Chondrocyte (in vitro differentiated cells): ENCODE measurements around the gene REV1. TPM values are rescaled to one million over a fixed set of nuclear protein-coding genes. Genes with fewer than 3 reads are reported as not detected.
"Not testable (repeated sequence)": the region's sequence is repeated elsewhere in the genome, so short reads cannot be mapped to it uniquely, and the experiment has no call there.

Experiments used
- DNase-seq: peaks from one replicate; pipeline ENCODE4 v3.0.0; 2021; ENCODE audit warnings: mixed read lengths, low spot score
- H3K27ac Mint-ChIP-seq: one replicate; pipeline ENCODE4 v1.8.0; 2021; ENCODE audit warnings: mild to moderate bottlenecking, moderate library complexity, mixed read lengths; ENCODE audit not compliant: unreplicated experiment
- H3K27me3 Mint-ChIP-seq: 2 replicates; pipeline ENCODE4 v1.8.0; 2021; ENCODE audit warnings: low read depth, mixed read lengths
- H3K36me3 Mint-ChIP-seq: 2 replicates; pipeline ENCODE4 v1.8.0; 2021; ENCODE audit warnings: low read depth, mixed read lengths
- H3K4me1 Mint-ChIP-seq: 2 replicates; pipeline ENCODE4 v1.8.0; 2021; ENCODE audit warnings: low read depth, mild to moderate bottlenecking, mixed read lengths
- H3K4me3 Mint-ChIP-seq: one replicate; pipeline ENCODE4 v1.8.0; 2021; ENCODE audit warnings: mild to moderate bottlenecking, moderate library complexity, mixed read lengths; ENCODE audit not compliant: unreplicated experiment
- H3K9me3 Mint-ChIP-seq: 2 replicates; pipeline ENCODE4 v1.8.0; 2021; ENCODE audit warnings: low read depth, mixed read lengths
- CTCF ChIP-seq: fragments of 200-600 bp; sonication (generic); IDR thresholded peaks from 2 replicates; pipeline ENCODE4 v1.5.0; 2021; ENCODE audit warnings: antibody characterized with exemption, mild to moderate bottlenecking, moderate library complexity
- total RNA-seq: library from RNA; stranded (reverse); gene quantifications from 3 replicates; pipeline ENCODE4 v1.2.1, GENCODE V29; 2021

REV1 gene
- total RNA-seq, 1 donor from 2014 or later: 25.0 TPM

DNA sequence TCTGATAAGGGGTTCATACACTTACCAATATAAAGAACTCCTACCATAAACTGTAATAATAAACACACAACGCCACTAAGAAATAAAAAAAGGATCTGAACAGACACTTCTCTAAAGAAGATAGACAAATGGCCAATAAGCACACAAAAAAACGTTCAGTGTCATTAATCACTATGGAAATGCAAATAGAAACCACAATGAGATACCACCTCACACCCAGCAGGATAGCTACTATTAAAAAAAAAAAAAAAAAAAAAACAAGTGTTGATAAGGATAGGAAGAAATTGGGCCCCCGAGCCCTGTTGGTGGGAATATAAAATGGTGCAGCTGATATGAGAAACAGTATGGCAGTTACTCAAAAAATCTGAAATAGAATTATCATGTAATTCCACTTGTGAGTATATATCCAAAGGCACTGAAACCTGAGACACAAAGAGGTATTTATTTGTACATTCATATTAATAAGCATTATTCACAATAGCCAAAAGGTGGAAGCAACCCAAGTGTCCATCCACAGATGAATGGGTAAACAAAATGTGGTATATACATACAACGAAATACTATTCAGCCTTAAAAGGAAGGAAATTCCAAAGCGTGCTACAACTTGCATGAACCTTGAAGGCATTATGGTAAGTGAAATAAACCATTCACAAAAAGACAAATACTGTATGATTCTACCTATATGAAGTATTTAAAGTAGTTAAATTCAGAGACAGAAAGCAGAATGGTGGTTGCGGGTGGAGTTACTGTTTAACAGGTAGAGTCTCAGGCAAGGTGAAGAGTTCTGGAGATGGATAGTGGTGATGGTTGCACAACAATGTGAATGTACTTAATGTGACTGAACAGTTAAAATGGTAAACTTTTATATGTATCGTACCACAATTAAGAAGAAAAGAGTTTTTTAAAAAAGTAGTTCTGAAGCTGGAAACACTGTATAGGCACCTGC is 17.9 kb downstream of the REV1 start:
- Mint-ChIP-seq H3K4me1 (peaks cover 36% of the 10 kb centered on the region), H3K4me3 (no peak overlapping the region), H3K9me3 (no peaks in the 10 kb centered on the region), H3K27me3 (no peaks in the 10 kb centered on the region), H3K27ac (no peak overlapping the region), H3K36me3 (no peaks in the 10 kb centered on the region)
- no peak for TF ChIP-seq CTCF
- DNase-seq: no peak

- no peak for DNase-seq
- Mint-ChIP-seq H3K4me1 (peaks cover 35% of the 10 kb centered on the region), H3K4me3 (no peak overlapping the region), H3K27me3 (no peaks in the 10 kb centered on the region), H3K36me3 (no peaks in the 10 kb centered on the region), H3K27ac (no peak overlapping the region), H3K9me3 (no peaks in the 10 kb centered on the region)
- no peak for TF ChIP-seq CTCF
These were observed 18.9 kb downstream of the REV1 start for GRCh38 chr2:99470957-99471356.

- DNase-seq, H3K4me3 Mint-ChIP-seq, H3K36me3 Mint-ChIP-seq, H3K27ac Mint-ChIP-seq, H3K27me3 Mint-ChIP-seq, H3K9me3 Mint-ChIP-seq: not testable (repeated sequence)
- peaks cover 30% of the 10 kb centered on the region for H3K4me1 Mint-ChIP-seq
These were observed 19.4 kb downstream of the REV1 start for GRCh38 chr2:99470459-99470858.

DNA sequence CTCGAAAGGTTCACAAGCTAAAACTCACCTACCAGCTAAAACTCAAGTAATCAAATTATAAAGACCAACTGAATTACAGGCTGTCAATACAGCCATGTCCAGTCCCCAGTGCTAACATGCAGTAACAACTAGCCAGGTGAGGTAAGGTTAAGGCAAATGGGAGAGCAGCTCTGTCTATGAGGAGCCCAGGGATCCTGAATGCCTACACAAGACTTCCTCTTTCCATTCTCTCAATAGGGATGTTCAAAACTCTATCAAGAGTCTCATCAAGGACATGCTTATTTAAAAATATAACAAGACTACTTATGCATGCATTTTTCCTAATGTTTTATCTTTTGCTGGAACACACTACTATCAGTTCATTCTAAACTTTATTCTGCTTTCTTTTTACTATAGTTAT is 20.4 kb downstream of the REV1 start:
- Mint-ChIP-seq H3K36me3 (no peaks in the 10 kb centered on the region), H3K27me3 (no peaks in the 10 kb centered on the region), H3K9me3 (no peaks in the 10 kb centered on the region), H3K27ac (no peak overlapping the region), H3K4me1 (peaks cover 22% of the 10 kb centered on the region), H3K4me3 (no peak overlapping the region)
- DNase-seq: no peak
- no peak for TF ChIP-seq CTCF

GRCh38 chr2:99468155-99468554 is 21.7 kb downstream of the REV1 start:
- Mint-ChIP-seq H3K9me3 (no peaks in the 10 kb centered on the region), H3K27ac (no peak overlapping the region), H3K4me1 (peaks cover 17% of the 10 kb centered on the region), H3K4me3 (no peak overlapping the region), H3K27me3 (no peaks in the 10 kb centered on the region), H3K36me3 (no peaks in the 10 kb centered on the region)
- DNase-seq: no peak
- TF ChIP-seq CTCF: no peak

- TF ChIP-seq CTCF: no peak
- no peaks in the 10 kb centered on the region for H3K27me3 Mint-ChIP-seq
- peaks cover 17% of the 10 kb centered on the region for H3K4me1 Mint-ChIP-seq
- no peak for DNase-seq
- H3K9me3 Mint-ChIP-seq: no peaks in the 10 kb centered on the region
- peak overlapping the region; percentile 45 for H3K27ac Mint-ChIP-seq
- H3K36me3 Mint-ChIP-seq: no peaks in the 10 kb centered on the region
- no peak overlapping the region for H3K4me3 Mint-ChIP-seq
These were observed 22.4 kb downstream of the REV1 start for GRCh38 chr2:99467390-99467789.
